HTR-8/SVneo (cell line): ENCODE results near the gene CCDC201.
A peak's percentile ranks its signal among the peaks of the same experiment; 100 is the strongest.

Experiments used
- DNase-seq: peaks from one replicate; pipeline ENCODE4 v3.0.0; 2011; ENCODE audit warnings: low spot score, mixed read lengths; ENCODE audit not compliant: insufficient read length
- FAIRE-seq: peaks from 2 replicates; lab custom pipeline; 2011; peaks lifted over from hg19 to GRCh38; lab: Jason Lieb, UNC

CCDC201 gene

GRCh38 chr7:45893996-45894664, 21.2 kb upstream of the CCDC201 start:
- FAIRE-seq (no peak), DNase-seq (no peak)

- DNase-seq (no peak), FAIRE-seq (no peak)
Observed at GRCh38 chr7:45893374-45893995, 20.6 kb upstream of the CCDC201 start.

- no peak for FAIRE-seq
- no peak for DNase-seq
Observed at GRCh38 chr7:45892407-45893035, 19.6 kb upstream of the CCDC201 start.

DNA sequence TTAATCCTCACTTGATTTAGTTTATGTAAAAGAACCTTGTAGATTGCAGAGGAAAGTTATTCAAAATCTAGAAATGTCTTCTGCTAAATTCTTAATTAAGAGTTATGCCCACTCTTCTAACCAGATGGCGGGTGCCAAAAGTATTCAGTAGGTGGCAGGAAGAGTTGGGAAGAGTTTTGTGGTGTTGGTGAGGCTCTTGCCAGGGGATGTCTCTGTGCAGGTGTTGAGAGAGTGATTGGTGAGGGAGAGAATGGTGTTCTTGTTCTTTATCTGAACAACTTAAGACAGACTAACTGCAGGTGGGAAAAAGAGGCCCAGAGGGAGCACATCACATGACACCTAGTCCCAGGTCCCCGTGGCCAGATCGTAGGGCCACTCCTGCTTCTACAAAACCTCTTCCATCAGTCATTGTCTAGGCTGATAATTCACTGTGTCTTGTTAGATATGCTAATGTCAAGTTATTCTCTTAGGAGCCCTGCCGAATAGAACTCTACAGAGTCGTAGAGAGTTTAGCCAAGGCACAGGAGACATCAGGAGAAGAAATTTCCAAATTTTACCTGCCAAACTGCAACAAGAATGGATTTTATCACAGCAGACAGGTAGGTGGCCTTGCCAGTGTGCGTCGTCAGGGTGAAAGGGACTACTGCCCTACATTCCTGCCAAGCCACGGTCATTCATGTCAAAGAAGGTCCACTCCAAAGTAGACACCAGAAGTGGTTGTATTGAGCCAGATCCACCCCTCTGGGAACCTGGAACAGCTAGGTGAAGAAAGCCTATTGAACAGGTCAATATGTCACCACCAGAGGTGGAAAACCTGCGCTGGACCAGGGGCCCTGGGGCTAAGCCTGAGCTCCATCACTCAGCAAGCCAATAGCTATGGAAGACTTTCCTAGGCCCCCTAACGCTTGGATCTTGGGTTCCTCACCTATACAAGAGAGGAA, 18.9 kb upstream of the CCDC201 start:
- DNase-seq (no peak), FAIRE-seq (no peak)

DNA sequence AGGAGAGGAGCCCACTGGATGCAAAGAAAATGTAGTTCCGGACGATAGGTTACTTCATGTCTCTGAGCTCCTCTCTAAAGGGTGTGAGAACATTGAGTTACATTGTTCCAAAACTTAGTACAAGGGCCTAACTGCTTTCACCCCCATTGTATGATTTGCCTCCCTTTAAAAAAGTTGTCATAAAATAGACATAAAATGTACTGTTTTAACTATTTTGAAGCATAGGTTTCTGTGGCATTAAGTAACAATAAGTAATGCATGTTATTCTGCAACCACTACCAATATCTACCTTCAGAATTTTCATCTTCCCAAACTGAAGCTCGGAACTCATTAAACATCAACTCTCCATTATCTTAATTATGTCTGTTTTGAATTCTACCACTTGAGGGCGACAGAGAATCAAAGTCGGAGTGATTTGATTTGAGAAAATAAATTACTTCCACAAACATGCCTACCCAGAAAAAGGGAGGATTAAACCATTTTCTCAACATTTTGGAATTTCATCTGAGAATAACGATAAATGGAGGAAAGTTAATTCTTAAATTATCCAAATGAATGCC, 18.1 kb upstream of the CCDC201 start:
- DNase-seq (peak; percentile 41), FAIRE-seq (no peak)

DNA sequence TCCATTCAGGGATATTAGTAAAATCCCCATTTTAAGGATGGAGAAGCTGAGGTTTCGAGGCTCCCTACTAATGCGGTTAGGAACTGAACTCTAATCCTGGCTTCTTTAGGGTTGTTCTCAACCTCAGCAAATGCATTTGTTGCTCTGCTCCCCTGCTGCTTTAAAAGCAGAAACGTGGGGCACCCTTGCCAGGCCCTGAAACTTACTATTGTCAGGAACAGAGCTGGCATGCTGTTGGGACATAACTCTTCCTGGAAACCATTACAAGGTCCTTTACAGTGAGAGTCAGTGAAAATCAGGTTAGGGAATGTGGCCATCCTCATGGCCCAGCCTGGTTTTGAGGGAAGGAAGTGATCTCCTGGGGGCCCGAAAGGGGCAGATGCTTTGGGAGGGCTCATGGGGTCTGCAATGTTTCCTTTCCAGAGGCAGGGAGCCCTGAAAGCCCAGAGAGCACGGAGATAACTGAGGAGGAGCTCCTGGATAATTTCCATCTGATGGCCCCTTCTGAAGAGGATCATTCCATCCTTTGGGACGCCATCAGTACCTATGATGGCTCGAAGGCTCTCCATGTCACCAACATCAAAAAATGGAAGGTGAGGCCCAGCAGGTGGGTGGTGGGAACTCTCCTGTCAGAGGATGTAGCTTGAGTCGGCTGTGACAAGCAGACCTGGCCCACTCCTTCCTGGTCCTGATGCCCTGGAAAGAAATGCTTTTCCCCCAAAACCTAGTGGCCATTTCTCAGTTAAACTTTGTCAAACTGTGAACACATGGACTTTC, 17.4 kb upstream of the CCDC201 start:
- FAIRE-seq: no peak
- DNase-seq: no peak

DNA sequence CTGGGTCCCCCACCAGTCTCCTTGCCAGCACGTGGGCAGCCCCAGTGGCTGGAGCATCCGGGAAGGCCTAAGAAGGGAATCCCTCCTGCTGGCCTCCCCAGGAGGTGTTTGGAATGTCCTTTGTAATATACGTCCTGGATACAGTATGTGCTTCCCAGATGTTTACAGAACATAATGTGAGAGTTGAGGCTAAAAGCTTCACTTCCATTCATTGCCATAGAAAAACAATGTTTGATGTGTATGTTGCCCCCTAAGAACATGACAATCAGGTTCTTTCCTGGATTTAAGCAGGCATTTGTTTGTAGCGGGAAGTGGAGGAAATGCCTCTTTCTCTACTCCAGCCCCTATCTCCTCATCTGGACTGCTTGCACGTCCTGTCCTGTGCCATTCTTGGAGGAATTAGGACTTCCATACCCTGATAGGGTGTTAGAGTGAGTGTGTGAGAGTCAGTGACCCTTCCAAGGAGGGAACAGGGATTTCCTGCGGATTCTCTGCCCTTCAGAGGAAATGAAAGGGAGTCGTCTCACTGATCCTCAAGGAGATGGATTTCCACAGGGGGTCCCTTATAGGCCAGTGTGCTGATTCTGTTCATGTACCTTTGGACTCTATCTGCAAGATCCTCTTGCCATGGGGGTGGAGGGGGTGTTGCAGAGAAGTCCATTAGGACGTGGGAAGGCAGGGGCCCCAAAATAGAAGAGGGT, 16.6 kb upstream of the CCDC201 start:
- DNase-seq: no peak
- FAIRE-seq: no peak

- FAIRE-seq: no peak
- no peak for DNase-seq
Observed at GRCh38 chr7:45888993-45889366, 16.1 kb upstream of the CCDC201 start.

GRCh38 chr7:45888185-45888992, 15.5 kb upstream of the CCDC201 start, which contains the start of gene IGFBP1:
IGFBP1 (plus strand) TSS chr7:45888488; CDS start chr7:45888653, 165 bp downstream.
- FAIRE-seq (no peak), DNase-seq (no peak)

- FAIRE-seq: no peak
- no peak for DNase-seq
Observed at GRCh38 chr7:45886931-45887667, 14.2 kb upstream of the CCDC201 start.

- peak; percentile 86 for FAIRE-seq
- DNase-seq: peak; percentile 31
Observed at GRCh38 chr7:45885264-45885882, 12.5 kb upstream of the CCDC201 start.

- no peak for DNase-seq
- no peak for FAIRE-seq
Observed at GRCh38 chr7:45884136-45884535, 11.3 kb upstream of the CCDC201 start.

DNA sequence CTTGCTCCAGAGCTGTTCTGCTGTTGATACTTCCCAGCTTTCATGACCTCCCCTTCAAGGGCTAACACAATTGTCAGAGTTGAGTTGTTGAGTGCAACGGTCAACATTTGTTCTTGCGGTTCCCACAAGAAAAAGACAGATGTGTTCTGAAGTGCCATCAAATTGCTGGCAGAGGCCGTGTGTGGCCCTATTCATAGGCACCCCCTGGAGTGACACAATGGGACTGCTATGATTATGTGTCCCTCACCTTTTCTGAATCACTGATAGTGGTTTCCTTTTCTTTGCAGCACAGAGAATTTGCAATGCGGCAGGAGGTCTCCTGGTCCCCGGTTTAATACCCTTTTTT, 9.6 kb upstream of the CCDC201 start:
- DNase-seq (no peak), FAIRE-seq (no peak)

DNA sequence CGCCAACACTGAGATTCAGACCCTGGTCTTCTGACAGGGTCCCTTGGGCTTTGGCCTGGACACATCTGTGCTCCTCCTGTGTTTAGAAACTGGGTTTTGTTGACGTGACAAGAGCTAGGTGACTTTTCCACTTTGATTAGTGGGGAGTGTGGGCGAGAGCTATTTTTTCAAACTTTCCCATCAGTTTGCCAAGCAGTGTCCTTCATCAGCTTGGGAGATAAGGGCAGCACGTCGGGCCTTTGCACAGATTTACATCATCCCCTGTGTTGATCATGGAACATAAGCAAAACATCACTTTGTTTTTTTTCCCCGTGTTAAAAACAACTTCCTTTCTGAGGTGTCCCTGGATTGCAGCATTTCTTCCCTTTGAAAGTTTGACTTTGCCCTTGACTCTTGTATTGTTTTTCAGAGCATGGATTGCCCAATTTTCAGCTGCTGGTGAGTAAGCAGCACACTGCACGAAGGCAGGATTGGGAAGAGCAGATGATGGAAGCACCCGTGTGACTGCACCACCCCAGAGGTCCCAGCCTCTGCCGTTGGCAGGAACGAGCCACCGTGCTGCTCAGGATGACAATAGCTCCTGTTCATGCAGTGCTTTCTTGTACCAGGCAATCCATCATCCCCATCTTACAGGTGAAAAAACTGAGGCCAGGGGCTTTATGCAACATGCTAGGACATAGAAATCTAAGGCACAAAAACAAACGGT, 9.0 kb upstream of the CCDC201 start:
- DNase-seq: no peak
- FAIRE-seq: no peak

DNA sequence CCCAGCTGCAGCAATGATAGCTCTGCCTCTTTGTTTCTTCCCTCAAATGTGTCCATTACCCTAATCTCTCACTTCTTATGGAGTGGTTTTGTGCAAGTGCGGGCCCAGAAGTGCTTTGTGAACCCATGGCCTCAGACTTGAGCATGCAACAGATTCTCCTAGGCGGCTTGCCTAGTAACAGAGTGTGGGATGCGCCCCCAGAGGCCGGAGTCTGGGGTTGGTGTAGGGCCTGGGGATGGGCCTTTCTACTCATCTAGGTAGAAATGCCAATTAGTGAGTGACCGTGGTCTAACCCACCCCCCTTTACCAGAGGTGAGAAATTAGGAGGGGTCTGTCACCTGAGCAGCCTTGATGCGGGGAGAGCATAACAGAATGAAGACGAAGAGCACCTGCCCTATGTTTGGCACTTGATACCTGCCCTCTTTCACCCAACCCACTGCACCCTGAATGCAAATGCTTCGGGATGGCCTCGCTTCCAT, 8.4 kb upstream of the CCDC201 start:
- DNase-seq (no peak), FAIRE-seq (no peak)

- no peak for FAIRE-seq
- DNase-seq: no peak
Observed at GRCh38 chr7:45880433-45880860, 7.6 kb upstream of the CCDC201 start.
